ENCODE measurements around the gene IFITM1. TPM values are rescaled to one million over a fixed set of nuclear protein-coding genes. Genes with fewer than 3 reads are reported as not detected.

The IFITM1 gene
- polyA plus RNA-seq, 3 donors, result 26.0 to 49.5 (median 36.3) TPM

DNA sequence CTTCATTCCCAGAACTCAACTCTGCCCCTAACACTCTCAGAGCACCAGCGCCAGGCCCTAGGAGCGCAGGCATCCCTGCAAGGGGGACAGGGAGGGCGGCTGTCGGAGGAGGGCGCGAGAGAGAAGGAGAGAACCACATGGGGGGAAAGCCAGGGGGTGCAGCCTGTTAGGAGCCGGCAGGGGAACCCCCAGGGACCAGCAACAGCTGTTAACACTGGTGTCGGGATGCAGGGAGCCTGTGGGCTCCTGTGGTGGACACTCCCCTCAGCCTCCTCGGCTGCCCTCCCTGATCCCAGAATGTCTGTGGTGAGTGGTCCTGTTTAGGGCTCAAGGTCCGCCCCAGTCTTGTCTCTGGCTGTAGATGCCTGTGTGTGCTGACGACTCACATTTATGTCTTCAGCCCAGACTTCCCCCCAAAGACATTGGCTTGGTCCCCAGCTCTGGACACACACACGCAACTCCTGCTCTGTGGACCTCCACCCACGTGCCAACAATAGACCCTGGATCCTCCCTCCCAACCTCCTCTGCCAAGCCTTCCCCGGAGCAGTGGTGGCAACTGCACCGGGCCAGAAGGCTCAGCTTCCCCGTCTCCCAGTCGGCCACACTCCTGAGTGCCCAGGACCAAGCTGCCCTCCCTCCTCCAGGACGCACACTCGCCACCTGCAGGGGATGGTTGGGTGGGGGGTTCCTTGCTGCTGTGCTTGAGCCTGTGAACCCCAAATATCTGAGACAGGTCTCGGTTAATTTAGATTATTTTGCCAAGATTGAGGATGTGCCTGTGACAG lies 13.7 kb upstream of the IFITM1 start:
- peak overlapping the region in 1 of 7 donors; percentile 28 for H3K27ac Mint-ChIP-seq

DNA sequence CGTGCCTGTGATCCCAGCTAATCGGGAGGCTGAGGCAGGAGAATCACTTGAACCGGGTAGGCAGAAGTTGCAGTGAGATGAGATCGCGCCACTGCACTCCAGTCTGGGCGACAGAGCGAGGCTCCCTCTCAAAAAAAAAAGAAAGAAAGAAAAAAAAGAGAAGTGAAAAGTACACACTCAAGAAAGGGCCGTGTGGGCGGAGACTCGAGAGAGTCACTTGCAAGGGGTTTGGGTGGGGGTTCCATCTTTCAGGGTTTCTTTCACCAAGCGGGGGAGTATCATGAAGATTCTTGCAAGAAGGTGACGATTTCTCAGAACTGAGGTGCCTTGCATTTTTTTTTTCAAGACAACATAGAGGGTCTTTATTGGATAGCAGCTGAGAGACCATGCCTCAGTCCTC lies 10.5 kb upstream of the IFITM1 start:
- Histone ChIP-seq H3K4me2 (replicated peaks; ENCODE audit: extremely low read depth, low read length, poor library complexity, severe bottlenecking) (no peak overlapping the region), H3K4me1 (ENCODE audit: control insufficient read depth in 1 of 2, insufficient read depth in 2 of 2, low read length in 2 of 2) (peaks cover 16 to 33% of the 10 kb centered on the region in 2 donors), H4K20me1 (ENCODE audit: insufficient read depth, low read length) (no peaks in the 10 kb centered on the region), H2AFZ (ENCODE audit: insufficient read depth, low read depth, low read length, poor library complexity, severe bottlenecking) (no peak overlapping the region), H3K79me2 (ENCODE audit: insufficient read depth, low read length) (no peaks in the 10 kb centered on the region), H3K36me3 (replicated peaks in 1 of 2; ENCODE audit: control insufficient read depth in 1 of 2, insufficient read depth in 2 of 2, low read length in 2 of 2) (no peaks in the 10 kb centered on the region), H3K27ac (ENCODE audit: low read depth in 1 of 2, low read length in 2 of 2) (no peak overlapping the region), H3K9ac (ENCODE audit: insufficient read depth, low read length, poor library complexity, severe bottlenecking) (no peak overlapping the region), H3K9me3 (replicated peaks in 1 of 2; ENCODE audit: control insufficient read depth in 1 of 2, insufficient read depth in 1 of 2, low read length in 2 of 2) (no peaks in the 10 kb centered on the region), H3K4me3 (replicated peaks in 1 of 3; ENCODE audit: low read depth in 2 of 3, low read length in 3 of 3) (no peak overlapping the region), H3K27me3 (ENCODE audit: control insufficient read depth in 2 of 2, insufficient read depth in 2 of 2, low read length in 2 of 2) (peaks cover 0 to 6% of the 10 kb centered on the region in 2 donors)
- intact Hi-C loops (cut with micrococcal nuclease), result loop anchor here in 1 of 2 donors (10.0 kb wide), 1 partner anchor 51 kb away; no protein-coding TSS in a partner anchor
- TF ChIP-seq, protein P1, sequence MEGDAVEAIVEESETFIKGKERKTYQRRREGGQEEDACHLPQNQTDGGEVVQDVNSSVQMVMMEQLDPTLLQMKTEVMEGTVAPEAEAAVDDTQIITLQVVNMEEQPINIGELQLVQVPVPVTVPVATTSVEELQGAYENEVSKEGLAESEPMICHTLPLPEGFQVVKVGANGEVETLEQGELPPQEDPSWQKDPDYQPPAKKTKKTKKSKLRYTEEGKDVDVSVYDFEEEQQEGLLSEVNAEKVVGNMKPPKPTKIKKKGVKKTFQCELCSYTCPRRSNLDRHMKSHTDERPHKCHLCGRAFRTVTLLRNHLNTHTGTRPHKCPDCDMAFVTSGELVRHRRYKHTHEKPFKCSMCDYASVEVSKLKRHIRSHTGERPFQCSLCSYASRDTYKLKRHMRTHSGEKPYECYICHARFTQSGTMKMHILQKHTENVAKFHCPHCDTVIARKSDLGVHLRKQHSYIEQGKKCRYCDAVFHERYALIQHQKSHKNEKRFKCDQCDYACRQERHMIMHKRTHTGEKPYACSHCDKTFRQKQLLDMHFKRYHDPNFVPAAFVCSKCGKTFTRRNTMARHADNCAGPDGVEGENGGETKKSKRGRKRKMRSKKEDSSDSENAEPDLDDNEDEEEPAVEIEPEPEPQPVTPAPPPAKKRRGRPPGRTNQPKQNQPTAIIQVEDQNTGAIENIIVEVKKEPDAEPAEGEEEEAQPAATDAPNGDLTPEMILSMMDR (IDR thresholded peaks at IDR 0.05), result no peak
- Mint-ChIP-seq H3K9me3 (peaks cover 0 to 3% (median 0%) of the 10 kb centered on the region in 7 donors), H3K27me3 (ENCODE audit: low read depth in 3 of 3) (peaks cover 22 to 34% (median 27%) of the 10 kb centered on the region in 3 donors), H3K4me3 (peak overlapping the region in 1 of 2 donors; percentile 8), H3K4me1 (peaks cover 25% of the 10 kb centered on the region), H3K36me3 (no peaks in the 10 kb centered on the region), H3K27ac (peak overlapping the region in 1 of 7 donors; percentile 1)
- DNase-seq, result no peak
- WGBS (ENCODE audit: insufficient coverage), result 50% methylated on average over 7 of the region's 12 CpGs

More for the DNA sequence above, 13.7 kb upstream of the IFITM1 start:
- no peak overlapping the region for H3K4me2 ChIP-seq (replicated peaks; ENCODE audit: extremely low read depth, low read length, poor library complexity, severe bottlenecking)
- no peak overlapping the region for H2AFZ ChIP-seq (ENCODE audit: insufficient read depth, low read depth, low read length, poor library complexity, severe bottlenecking)
- Mint-ChIP-seq H3K4me1 (peaks cover 20% of the 10 kb centered on the region), H3K9me3 (peaks cover 0 to 3% (median 0%) of the 10 kb centered on the region in 7 donors), H3K36me3 (no peaks in the 10 kb centered on the region), H3K4me3 (peak overlapping the region in 1 of 2 donors; percentile 59), H3K27me3 (ENCODE audit: low read depth in 3 of 3) (peaks cover 28 to 61% (median 28%) of the 10 kb centered on the region in 3 donors)
- intact Hi-C loops (cut with micrococcal nuclease), result loop anchor here in 1 of 2 donors (10.0 kb wide), 1 partner anchor 55 kb away; no protein-coding TSS in a partner anchor
- no peak overlapping the region for H3K4me3 ChIP-seq (replicated peaks in 1 of 3; ENCODE audit: low read depth in 2 of 3, low read length in 3 of 3)
- H4K20me1 ChIP-seq (ENCODE audit: insufficient read depth, low read length), result no peaks in the 10 kb centered on the region
- H3K27me3 ChIP-seq (ENCODE audit: control insufficient read depth in 2 of 2, insufficient read depth in 2 of 2, low read length in 2 of 2), result peaks cover 0 to 6% of the 10 kb centered on the region in 2 donors
- H3K4me1 ChIP-seq (ENCODE audit: control insufficient read depth in 1 of 2, insufficient read depth in 2 of 2, low read length in 2 of 2), result peaks cover 14 to 18% of the 10 kb centered on the region in 2 donors
- H3K27ac ChIP-seq (ENCODE audit: low read depth in 1 of 2, low read length in 2 of 2), result no peak overlapping the region
- no peak overlapping the region for H3K9ac ChIP-seq (ENCODE audit: insufficient read depth, low read length, poor library complexity, severe bottlenecking)
- H3K79me2 ChIP-seq (ENCODE audit: insufficient read depth, low read length), result no peaks in the 10 kb centered on the region
- WGBS (ENCODE audit: insufficient coverage), result 34% methylated on average over 9 of the region's 20 CpGs
- no peak for DNase-seq
- no peaks in the 10 kb centered on the region for H3K9me3 ChIP-seq (replicated peaks in 1 of 2; ENCODE audit: control insufficient read depth in 1 of 2, insufficient read depth in 1 of 2, low read length in 2 of 2)
- TF ChIP-seq, protein P1 (IDR thresholded peaks at IDR 0.05), result no peak
- no peaks in the 10 kb centered on the region for H3K36me3 ChIP-seq (replicated peaks in 1 of 2; ENCODE audit: control insufficient read depth in 1 of 2, insufficient read depth in 2 of 2, low read length in 2 of 2)
